Measurements from ENCODE around the gene IZUMO1. TPM values are rescaled to one million over a fixed set of nuclear protein-coding genes. Genes with fewer than 3 reads are reported as not detected.

The IZUMO1 gene
- total RNA-seq, 2 donors from 2014 or later = 1.6 to 14.5 TPM

DNA sequence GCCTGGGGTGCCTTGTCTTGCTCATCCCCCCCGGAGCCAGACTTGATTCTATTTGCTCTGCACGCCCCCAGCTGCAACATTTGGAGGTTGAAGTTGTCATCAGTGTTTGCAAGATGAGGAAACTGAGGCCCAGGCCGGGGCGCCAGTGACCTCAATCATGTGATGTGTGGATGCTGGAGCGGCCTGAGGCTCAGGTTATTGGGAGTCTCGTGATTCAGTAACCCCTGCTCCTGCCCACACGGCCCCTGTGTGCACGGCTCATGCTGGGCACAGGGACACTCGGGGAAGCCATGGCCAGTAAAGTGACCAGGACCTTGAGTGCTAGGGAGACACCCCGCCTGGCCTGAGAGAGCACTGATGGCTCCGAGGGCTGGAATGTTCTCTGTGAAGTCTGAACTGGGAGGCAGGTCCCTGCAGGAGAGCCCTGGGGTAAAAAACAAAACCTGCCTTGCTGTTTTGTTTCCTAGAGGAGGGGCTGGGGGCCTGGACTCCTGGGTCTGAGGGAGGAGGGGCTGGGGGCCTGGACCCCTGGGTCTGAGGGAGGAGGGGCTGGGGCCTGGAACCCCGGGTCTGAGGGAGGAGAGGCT lies 10.5 kb upstream of the IZUMO1 start:
- DNase-seq = peak in 1 of 4 donors; percentile 5
- 79 to 85% methylated on average over 6 to 12 of the region's 12 CpGs for WGBS, 2 donors
- Histone ChIP-seq H3K27me3 (no peaks in the 10 kb centered on the region), H3K4me1 (peaks cover 28% of the 10 kb centered on the region), H3K9me3 (no peaks in the 10 kb centered on the region), H3K4me3 (no peak overlapping the region), H3K36me3 (replicated peaks in 1 of 2; ENCODE audit: insufficient read depth in 1 of 2, low read depth in 2 of 2) (no peaks in the 10 kb centered on the region), H3K27ac (no peak overlapping the region)
- no peak for ATAC-seq
- intact Hi-C loops (cut with DNase I) = no loop called here
- TF ChIP-seq POLR2A (IDR thresholded peaks at IDR 0.05) = no peak
- TF ChIP-seq, protein P1, sequence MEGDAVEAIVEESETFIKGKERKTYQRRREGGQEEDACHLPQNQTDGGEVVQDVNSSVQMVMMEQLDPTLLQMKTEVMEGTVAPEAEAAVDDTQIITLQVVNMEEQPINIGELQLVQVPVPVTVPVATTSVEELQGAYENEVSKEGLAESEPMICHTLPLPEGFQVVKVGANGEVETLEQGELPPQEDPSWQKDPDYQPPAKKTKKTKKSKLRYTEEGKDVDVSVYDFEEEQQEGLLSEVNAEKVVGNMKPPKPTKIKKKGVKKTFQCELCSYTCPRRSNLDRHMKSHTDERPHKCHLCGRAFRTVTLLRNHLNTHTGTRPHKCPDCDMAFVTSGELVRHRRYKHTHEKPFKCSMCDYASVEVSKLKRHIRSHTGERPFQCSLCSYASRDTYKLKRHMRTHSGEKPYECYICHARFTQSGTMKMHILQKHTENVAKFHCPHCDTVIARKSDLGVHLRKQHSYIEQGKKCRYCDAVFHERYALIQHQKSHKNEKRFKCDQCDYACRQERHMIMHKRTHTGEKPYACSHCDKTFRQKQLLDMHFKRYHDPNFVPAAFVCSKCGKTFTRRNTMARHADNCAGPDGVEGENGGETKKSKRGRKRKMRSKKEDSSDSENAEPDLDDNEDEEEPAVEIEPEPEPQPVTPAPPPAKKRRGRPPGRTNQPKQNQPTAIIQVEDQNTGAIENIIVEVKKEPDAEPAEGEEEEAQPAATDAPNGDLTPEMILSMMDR (IDR thresholded peaks at IDR 0.05) = no peak

DNA sequence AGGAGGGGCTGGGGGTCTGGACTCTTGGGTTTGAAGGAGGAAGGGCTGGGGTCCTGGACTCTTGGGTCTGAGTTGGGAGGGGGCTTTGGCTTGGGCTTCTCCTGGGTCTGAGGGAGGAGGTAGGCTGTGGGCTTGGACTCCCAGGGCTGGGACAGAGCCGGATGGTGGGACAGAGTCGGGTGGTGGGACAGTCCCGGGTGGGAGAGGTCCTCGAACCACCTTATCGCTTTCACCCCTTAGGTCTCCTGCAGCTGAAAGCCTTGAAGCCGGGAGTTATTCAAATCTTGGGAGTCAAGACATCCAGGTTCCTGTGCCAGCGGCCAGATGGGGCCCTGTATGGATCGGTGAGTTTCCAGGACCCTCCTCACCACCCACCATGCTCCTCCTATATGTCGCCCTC lies 10.0 kb upstream of the IZUMO1 start:
- intact Hi-C loops (cut with DNase I) = no loop called here
- Histone ChIP-seq H3K4me3 (no peak overlapping the region), H3K27ac (no peak overlapping the region), H3K27me3 (no peaks in the 10 kb centered on the region), H3K9me3 (no peaks in the 10 kb centered on the region), H3K36me3 (replicated peaks in 1 of 2; ENCODE audit: insufficient read depth in 1 of 2, low read depth in 2 of 2) (no peaks in the 10 kb centered on the region), H3K4me1 (peaks cover 28% of the 10 kb centered on the region)
- whole genome bisulfite sequencing, 2 donors = 79 to 82% methylated on average over 8 to 9 of the region's 9 CpGs
- DNase-seq (no peak), ATAC-seq (no peak)
- TF ChIP-seq POLR2A (IDR thresholded peaks at IDR 0.05) = no peak
- TF ChIP-seq, protein P1 (IDR thresholded peaks at IDR 0.05) = no peak

DNA sequence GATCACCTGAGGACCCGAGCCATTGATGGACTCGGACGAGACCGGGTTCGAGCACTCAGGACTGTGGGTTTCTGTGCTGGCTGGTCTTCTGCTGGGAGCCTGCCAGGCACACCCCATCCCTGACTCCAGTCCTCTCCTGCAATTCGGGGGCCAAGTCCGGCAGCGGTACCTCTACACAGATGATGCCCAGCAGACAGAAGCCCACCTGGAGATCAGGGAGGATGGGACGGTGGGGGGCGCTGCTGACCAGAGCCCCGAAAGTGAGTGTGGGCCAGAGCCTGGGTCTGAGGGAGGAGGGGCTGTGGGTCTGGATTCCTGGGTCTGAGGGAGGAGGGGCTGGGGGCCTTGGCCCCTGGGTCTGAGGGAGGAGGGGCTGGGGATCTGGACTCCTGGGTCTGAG lies 9.5 kb upstream of the IZUMO1 start:
- Histone ChIP-seq H3K27ac (no peak overlapping the region), H3K27me3 (no peaks in the 10 kb centered on the region), H3K36me3 (replicated peaks in 1 of 2; ENCODE audit: insufficient read depth in 1 of 2, low read depth in 2 of 2) (no peaks in the 10 kb centered on the region), H3K4me3 (no peak overlapping the region), H3K9me3 (no peaks in the 10 kb centered on the region), H3K4me1 (peaks cover 28% of the 10 kb centered on the region)
- WGBS, 2 donors = 86% methylated on average over 11 of the region's 11 CpGs; no CpG with 5 or more reads in 1 of the 2 donors
- TF ChIP-seq, protein P1 (IDR thresholded peaks at IDR 0.05) = no peak
- no peak for TF ChIP-seq POLR2A (IDR thresholded peaks at IDR 0.05)
- intact Hi-C loops (cut with DNase I) = no loop called here
- no peak for ATAC-seq
- peak in 1 of 4 donors; percentile 7 for DNase-seq

DNA sequence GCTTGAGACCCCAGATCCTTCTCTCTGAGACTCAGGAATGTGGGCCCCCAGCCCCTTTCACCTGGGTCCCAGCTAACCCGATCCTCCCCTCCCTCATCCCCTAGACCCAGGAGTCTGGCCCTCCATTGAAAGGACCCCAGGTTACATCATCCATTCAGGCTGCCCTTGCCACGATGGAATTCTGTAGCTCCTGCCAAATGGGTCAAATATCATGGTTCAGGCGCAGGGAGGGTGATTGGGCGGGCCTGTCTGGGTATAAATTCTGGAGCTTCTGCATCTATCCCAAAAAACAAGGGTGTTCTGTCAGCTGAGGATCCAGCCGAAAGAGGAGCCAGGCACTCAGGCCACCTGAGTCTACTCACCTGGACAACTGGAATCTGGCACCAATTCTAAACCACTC lies 9.1 kb upstream of the IZUMO1 start:
- ATAC-seq (no peak), DNase-seq (peak in 1 of 4 donors; percentile 5)
- no peaks in the 10 kb centered on the region for H3K9me3 ChIP-seq
- peaks cover 32% of the 10 kb centered on the region for H3K4me1 ChIP-seq
- no peak overlapping the region for H3K4me3 ChIP-seq
- TF ChIP-seq, protein P1 (IDR thresholded peaks at IDR 0.05) = no peak
- no peak for TF ChIP-seq POLR2A (IDR thresholded peaks at IDR 0.05)
- WGBS, 2 donors = 60 to 65% methylated on average over 3 to 5 of the region's 5 CpGs
- H3K27ac ChIP-seq = no peak overlapping the region
- no peaks in the 10 kb centered on the region for H3K36me3 ChIP-seq (replicated peaks in 1 of 2; ENCODE audit: insufficient read depth in 1 of 2, low read depth in 2 of 2)
- intact Hi-C loops (cut with DNase I) = no loop called here
- H3K27me3 ChIP-seq = no peaks in the 10 kb centered on the region

DNA sequence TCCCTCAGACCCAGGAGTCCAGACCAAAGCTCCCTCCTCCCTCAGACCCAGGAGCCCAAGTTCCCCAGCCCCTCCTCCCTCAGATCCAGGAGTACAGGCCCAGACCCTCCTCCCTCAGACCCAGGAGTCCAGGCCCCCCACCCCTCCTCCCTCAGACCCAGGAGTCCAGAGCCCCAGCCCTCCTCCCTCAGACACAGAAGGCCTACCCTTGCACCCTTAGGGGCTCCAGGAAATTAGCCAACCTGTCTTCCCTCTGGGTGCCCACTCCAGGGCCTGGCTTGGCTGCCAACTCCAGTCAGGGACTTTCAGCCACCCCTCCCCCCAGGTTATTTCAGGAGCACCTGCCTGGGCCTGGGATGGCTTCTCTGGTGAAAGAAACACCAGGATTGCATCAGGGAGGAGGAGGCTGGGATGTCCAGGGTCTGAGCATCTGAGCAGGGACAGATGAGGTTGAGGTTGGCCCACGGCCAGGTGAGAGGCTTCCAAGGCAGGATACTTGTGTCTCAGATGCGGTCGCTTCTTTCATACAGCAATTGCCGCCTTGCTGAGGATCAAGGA lies 8.5 kb upstream of the IZUMO1 start, which contains the start of gene FGF21:
Gene FGF21 (plus strand): TSS at position 441 of the 558 bp plus-strand sequence. CDS start 713 bp downstream, outside the sequence.
- 37 to 79% methylated on average over 2 to 4 of the region's 4 CpGs for WGBS, 2 donors
- TF ChIP-seq, protein P1 (IDR thresholded peaks at IDR 0.05) = no peak
- no peak for TF ChIP-seq POLR2A (IDR thresholded peaks at IDR 0.05)
- no peaks in the 10 kb centered on the region for H3K27me3 ChIP-seq
- no peaks in the 10 kb centered on the region for H3K9me3 ChIP-seq
- DNase-seq (peak in 2 of 4 donors; percentile 40 to 47), ATAC-seq (no peak)
- intact Hi-C loops (cut with DNase I) = no loop called here
- H3K36me3 ChIP-seq (replicated peaks in 1 of 2; ENCODE audit: insufficient read depth in 1 of 2, low read depth in 2 of 2) = no peaks in the 10 kb centered on the region
- H3K4me3 ChIP-seq = no peak within 1 kb of the TSS
- peaks cover 38% of the 10 kb centered on the region for H3K4me1 ChIP-seq
- H3K27ac ChIP-seq = peak within 1 kb of the TSS in 1 of 4 donors; percentile 80
